ENCODE data around the gene SDHAF1.
"Not testable (repeated sequence)": the region's sequence is repeated elsewhere in the genome, so short reads cannot be mapped to it uniquely, and the experiment has no call there.

SDHAF1 gene, protein sequence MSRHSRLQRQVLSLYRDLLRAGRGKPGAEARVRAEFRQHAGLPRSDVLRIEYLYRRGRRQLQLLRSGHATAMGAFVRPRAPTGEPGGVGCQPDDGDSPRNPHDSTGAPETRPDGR

DNA sequence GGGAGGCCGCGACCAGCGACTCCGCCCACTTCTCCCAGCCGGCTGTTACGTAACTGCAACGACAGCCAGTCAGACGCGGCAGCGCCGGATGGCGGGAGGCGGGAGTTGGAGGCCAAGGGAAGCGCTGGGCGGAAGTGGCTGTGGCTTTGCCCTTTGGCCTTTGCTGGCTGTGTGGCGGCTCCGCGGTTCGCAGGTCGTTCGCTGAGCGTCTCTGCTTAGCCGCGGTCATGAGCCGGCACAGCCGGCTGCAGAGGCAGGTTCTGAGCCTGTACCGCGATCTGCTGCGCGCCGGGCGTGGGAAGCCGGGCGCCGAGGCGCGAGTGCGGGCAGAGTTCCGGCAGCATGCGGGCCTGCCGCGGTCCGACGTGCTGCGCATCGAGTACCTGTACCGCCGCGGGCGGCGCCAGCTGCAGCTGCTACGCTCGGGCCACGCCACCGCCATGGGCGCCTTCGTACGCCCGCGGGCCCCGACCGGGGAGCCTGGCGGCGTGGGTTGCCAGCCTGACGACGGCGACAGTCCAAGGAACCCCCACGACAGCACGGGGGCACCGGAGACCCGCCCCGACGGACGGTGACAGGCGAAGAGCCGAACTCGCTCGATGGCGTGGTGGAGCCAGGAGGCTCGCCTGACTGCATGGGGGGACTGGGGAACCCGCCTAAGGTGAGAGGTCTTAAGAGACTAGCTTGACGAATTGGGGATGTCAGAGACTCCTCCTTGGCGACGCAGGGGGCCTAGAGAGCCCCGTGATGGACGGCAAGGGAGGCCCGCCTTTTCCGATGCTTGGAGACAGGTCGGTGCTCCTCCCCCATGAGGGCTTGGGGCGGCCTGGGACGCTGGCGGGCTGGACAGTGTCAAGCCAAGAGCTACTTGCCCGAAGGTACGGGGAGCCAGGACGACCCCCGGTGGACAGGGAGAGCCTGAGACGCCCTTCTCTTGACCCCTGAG lies at the start of gene SDHAF1:
TSS of gene SDHAF1 (plus strand) at position 141 of the 946 bp plus-strand sequence. CDS start at position 228, 87 bp downstream.
- Histone ChIP-seq H3K27ac (peak within 1 kb of the TSS; percentile 73 to 87), H3K4me3 (peak within 1 kb of the TSS; percentile 84)
- peak; percentile 97 for DNase-seq (ENCODE audit: low spot score)
- TF ChIP-seq, protein P1, sequence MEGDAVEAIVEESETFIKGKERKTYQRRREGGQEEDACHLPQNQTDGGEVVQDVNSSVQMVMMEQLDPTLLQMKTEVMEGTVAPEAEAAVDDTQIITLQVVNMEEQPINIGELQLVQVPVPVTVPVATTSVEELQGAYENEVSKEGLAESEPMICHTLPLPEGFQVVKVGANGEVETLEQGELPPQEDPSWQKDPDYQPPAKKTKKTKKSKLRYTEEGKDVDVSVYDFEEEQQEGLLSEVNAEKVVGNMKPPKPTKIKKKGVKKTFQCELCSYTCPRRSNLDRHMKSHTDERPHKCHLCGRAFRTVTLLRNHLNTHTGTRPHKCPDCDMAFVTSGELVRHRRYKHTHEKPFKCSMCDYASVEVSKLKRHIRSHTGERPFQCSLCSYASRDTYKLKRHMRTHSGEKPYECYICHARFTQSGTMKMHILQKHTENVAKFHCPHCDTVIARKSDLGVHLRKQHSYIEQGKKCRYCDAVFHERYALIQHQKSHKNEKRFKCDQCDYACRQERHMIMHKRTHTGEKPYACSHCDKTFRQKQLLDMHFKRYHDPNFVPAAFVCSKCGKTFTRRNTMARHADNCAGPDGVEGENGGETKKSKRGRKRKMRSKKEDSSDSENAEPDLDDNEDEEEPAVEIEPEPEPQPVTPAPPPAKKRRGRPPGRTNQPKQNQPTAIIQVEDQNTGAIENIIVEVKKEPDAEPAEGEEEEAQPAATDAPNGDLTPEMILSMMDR (IDR thresholded peaks at IDR 0.05), result no peak

DNA sequence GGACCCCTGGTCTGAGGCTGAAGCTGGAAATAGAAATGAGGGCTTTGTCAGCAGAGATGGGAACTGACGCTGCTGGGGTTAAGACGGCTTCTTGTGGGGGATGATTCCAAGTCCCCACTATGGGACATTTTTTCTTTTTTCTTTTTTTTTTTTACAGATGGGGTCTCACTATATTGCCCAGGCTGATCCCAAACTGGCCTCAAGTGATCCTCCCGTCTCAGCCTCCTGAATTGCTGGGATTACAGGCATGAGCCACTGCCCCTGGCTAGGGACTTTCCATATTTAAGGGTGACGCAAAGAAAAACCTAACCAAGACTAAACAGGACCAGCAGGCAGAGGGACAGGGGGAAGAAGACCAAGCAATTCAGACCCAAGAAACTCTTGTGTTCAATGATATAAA lies 48.8 kb upstream of the SDHAF1 start:
- Histone ChIP-seq H3K4me3 (no peak overlapping the region), H3K27ac (no peak overlapping the region)
- DNase-seq (ENCODE audit: low spot score), result no peak
- TF ChIP-seq, protein P1 (IDR thresholded peaks at IDR 0.05), result no peak

DNA sequence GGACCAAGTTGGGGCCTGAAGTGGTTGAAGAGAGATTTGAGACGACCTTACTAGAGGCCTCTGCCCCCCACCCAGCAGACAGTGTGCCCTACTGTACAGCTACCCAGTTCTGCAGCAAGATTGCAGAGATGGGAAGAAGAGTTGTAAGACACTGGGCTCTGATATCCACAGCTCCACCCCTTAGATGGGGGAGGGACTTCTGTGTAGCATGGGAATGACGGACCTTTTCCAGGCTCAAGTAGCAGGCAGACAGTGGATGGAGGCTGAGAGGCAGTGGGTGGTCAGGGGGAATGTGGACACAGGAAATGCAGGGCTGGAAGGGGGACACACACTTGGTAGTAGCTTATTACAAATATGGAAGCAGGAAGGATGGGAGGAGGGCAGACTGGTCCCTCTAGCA lies 45.9 kb upstream of the SDHAF1 start:
- Histone ChIP-seq H3K27ac (no peak overlapping the region), H3K4me3 (no peak overlapping the region)
- DNase-seq (ENCODE audit: low spot score), result no peak
- TF ChIP-seq, protein P1 (IDR thresholded peaks at IDR 0.05), result no peak

DNA sequence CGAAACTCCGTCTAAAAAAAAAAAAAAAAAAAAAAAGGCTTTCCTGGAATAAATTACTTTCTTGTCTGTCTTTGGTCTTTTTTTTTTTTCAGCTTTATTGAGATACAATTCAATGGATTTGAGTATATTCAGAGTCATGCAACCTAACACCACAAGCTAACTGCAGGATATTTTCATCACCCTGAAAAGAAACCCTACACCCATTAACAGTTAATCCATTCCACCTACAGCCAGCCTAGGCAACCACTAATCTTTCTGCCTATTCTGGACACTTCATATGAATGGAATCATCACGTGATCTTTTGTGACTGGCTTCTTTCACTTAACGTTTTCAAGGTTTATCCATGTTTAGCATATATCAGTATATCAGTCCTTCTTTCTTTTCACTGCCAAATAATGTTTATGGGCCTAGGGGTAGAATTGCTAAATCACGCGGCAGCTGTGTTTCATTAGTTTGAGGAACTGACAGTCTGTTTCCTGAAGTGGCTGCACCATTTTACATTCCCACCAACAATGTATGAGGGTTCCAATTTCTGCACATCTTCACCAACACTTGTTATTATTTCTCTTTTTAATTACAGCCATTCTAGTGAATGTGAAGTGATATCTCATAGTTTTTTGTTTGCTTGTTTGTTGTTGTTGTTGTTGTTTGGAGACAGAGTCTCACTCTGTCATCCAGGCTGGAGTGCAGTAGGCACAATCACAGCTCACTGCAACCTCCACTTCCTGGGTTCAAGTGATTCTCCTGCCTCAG lies 38.9 kb upstream of the SDHAF1 start:
- H3K4me3 ChIP-seq, result no peak overlapping the region
- no peak for DNase-seq (ENCODE audit: low spot score)
- TF ChIP-seq, protein P1 (IDR thresholded peaks at IDR 0.05), result no peak
- H3K27ac ChIP-seq, result no peak overlapping the region

DNA sequence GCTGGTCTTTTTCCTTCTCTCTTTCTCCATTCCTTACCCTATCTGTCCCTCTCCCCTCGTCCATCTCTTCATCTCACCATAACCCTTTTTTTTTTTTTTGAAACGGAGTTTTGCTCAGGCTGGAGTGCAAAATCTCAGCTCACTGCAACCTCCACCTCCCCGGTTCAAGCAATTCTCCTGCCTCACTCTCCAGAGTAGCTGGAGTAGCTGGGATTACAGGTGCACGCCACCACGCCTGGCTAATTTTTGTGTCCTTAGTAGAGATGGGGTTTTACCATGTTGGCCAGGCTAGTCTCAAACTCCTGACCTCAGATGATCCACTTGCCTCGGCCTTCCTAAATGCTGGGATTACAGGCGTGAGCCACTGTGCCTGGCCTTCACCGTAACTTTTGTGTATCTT lies 37.6 kb upstream of the SDHAF1 start:
- not testable (repeated sequence) for H3K4me3 ChIP-seq; DNase-seq (ENCODE audit: low spot score)

DNA sequence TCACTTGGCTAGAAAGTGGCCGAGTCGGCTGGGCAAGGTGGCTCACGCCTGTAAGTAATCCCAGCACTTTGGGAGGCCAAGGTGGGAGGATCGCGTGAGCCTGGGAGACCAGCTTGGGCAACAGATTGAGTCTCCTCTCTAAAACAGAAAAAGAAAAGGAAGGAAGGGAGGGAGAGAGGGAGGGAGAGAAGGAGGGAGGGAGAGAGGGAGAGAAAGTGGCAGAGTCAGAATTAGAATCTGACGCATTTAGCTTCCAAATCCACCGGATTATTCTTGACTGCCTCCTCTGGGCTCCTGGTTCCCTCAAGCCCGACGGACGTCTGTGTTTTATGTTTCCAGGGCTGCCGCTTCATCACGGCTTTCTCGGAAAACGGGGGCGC lies 36.3 kb upstream of the SDHAF1 start:
- Histone ChIP-seq H3K4me3 (peak overlapping the region; percentile 46), H3K27ac (no peak overlapping the region)
- TF ChIP-seq, protein P1 (IDR thresholded peaks at IDR 0.05), result no peak
- DNase-seq (ENCODE audit: low spot score), result no peak

More for the DNA sequence above, 37.6 kb upstream of the SDHAF1 start:
- H3K27ac ChIP-seq, result not testable (repeated sequence)

Data from coronary artery (tissue), 2 donors.